ENCODE results near the gene GUK1. TPM values are rescaled to one million over a fixed set of nuclear protein-coding genes. Genes with fewer than 3 reads are reported as not detected.
A peak's percentile ranks its signal among the peaks of the same experiment; 100 is the strongest.

The GUK1 gene
- total RNA-seq, 1 experiment from 2014 or later: 111 TPM

DNA sequence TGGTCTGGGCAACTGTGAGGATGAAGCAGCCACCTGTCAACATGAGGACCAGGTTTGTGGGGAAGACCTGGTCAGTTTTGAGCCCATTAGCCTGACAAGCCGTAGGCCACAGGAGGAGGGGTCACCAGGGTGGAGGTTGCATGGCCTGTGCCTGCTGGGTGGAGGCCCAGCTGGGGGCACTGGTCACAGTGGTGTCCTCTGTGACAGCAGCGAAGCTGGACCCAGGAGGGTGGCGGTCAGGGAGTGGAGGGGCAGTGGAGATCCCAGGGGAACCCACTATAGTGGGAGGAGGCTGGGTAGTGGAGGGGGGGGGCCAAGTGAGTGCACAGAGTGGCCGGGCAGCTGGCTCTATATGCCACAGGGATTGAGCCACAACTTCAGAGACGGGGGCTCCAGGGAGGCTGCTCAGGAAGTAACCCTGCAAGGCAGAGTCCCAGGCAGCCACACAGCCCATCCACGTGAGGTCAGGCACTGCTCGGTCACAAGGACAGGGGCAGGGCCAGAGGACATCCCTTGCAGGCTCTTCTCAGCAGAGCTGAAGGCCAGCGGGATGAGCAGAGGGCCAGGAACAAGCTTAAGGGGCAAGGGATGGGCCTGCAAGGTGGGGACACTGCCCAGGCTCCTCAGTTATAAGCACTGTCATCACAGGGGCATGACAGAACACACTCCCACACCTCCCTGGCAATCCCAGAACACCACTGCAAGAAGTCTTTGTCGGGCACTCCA, 34.6 kb upstream of the GUK1 start:
- ATAC-seq (no peak), DNase-seq (ENCODE audit: low spot score) (no peak)
- H3K27me3 Mint-ChIP-seq (ENCODE audit: low read depth): peaks cover 13% of the 10 kb centered on the region
- CTCF ChIA-PET: interaction anchor here (1.5 kb wide), 1 partner anchor 25 kb away, joined by 7 read pairs; no protein-coding TSS in a partner anchor
- H3K27ac Mint-ChIP-seq: no peak overlapping the region
- H3K4me3 Mint-ChIP-seq: no peak overlapping the region
- TF ChIP-seq E2F4 (CRISPR knock-in tag; IDR thresholded peaks at IDR 0.05; ENCODE audit: borderline replicate concordance, low read depth) (no peak), ETV6 (CRISPR knock-in tag; IDR thresholded peaks at IDR 0.05) (no peak), MYBL2 (CRISPR knock-in tag; IDR thresholded peaks at IDR 0.05) (no peak), ZNF671 (CRISPR knock-in tag; IDR thresholded peaks at IDR 0.05) (no peak), FOXJ3 (CRISPR knock-in tag; IDR thresholded peaks at IDR 0.05; ENCODE audit: borderline replicate concordance) (no peak), CREM (CRISPR knock-in tag; IDR thresholded peaks at IDR 0.05) (no peak), FOXP1 (CRISPR knock-in tag; IDR thresholded peaks at IDR 0.05; ENCODE audit: borderline replicate concordance) (no peak)
- TF ChIP-seq, protein P1, sequence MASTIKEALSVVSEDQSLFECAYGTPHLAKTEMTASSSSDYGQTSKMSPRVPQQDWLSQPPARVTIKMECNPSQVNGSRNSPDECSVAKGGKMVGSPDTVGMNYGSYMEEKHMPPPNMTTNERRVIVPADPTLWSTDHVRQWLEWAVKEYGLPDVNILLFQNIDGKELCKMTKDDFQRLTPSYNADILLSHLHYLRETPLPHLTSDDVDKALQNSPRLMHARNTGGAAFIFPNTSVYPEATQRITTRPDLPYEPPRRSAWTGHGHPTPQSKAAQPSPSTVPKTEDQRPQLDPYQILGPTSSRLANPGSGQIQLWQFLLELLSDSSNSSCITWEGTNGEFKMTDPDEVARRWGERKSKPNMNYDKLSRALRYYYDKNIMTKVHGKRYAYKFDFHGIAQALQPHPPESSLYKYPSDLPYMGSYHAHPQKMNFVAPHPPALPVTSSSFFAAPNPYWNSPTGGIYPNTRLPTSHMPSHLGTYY (CRISPR knock-in tag; IDR thresholded peaks at IDR 0.05): no peak
- TF ChIP-seq, protein P2, sequence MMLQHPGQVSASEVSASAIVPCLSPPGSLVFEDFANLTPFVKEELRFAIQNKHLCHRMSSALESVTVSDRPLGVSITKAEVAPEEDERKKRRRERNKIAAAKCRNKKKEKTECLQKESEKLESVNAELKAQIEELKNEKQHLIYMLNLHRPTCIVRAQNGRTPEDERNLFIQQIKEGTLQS (CRISPR knock-in tag; conservative IDR thresholded peaks at IDR 0.05): no peak
- TF ChIP-seq, protein P3, sequence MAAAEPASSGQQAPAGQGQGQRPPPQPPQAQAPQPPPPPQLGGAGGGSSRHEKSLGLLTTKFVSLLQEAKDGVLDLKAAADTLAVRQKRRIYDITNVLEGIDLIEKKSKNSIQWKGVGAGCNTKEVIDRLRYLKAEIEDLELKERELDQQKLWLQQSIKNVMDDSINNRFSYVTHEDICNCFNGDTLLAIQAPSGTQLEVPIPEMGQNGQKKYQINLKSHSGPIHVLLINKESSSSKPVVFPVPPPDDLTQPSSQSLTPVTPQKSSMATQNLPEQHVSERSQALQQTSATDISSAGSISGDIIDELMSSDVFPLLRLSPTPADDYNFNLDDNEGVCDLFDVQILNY (CRISPR knock-in tag; IDR thresholded peaks at IDR 0.05): no peak
- TF ChIP-seq, protein P4, sequence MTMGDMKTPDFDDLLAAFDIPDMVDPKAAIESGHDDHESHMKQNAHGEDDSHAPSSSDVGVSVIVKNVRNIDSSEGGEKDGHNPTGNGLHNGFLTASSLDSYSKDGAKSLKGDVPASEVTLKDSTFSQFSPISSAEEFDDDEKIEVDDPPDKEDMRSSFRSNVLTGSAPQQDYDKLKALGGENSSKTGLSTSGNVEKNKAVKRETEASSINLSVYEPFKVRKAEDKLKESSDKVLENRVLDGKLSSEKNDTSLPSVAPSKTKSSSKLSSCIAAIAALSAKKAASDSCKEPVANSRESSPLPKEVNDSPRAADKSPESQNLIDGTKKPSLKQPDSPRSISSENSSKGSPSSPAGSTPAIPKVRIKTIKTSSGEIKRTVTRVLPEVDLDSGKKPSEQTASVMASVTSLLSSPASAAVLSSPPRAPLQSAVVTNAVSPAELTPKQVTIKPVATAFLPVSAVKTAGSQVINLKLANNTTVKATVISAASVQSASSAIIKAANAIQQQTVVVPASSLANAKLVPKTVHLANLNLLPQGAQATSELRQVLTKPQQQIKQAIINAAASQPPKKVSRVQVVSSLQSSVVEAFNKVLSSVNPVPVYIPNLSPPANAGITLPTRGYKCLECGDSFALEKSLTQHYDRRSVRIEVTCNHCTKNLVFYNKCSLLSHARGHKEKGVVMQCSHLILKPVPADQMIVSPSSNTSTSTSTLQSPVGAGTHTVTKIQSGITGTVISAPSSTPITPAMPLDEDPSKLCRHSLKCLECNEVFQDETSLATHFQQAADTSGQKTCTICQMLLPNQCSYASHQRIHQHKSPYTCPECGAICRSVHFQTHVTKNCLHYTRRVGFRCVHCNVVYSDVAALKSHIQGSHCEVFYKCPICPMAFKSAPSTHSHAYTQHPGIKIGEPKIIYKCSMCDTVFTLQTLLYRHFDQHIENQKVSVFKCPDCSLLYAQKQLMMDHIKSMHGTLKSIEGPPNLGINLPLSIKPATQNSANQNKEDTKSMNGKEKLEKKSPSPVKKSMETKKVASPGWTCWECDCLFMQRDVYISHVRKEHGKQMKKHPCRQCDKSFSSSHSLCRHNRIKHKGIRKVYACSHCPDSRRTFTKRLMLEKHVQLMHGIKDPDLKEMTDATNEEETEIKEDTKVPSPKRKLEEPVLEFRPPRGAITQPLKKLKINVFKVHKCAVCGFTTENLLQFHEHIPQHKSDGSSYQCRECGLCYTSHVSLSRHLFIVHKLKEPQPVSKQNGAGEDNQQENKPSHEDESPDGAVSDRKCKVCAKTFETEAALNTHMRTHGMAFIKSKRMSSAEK (CRISPR knock-in tag; IDR thresholded peaks at IDR 0.05; ENCODE audit: borderline replicate concordance): no peak
- TF ChIP-seq, protein P5, sequence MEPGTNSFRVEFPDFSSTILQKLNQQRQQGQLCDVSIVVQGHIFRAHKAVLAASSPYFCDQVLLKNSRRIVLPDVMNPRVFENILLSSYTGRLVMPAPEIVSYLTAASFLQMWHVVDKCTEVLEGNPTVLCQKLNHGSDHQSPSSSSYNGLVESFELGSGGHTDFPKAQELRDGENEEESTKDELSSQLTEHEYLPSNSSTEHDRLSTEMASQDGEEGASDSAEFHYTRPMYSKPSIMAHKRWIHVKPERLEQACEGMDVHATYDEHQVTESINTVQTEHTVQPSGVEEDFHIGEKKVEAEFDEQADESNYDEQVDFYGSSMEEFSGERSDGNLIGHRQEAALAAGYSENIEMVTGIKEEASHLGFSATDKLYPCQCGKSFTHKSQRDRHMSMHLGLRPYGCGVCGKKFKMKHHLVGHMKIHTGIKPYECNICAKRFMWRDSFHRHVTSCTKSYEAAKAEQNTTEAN (CRISPR knock-in tag; IDR thresholded peaks at IDR 0.05): no peak
- H3K9me3 Mint-ChIP-seq: no peaks in the 10 kb centered on the region
- H3K4me1 Mint-ChIP-seq: peaks cover 20% of the 10 kb centered on the region
- POLR2A ChIA-PET: no interaction called here
- peaks cover 19% of the 10 kb centered on the region for H3K36me3 Mint-ChIP-seq

- ATAC-seq: no peak
- Mint-ChIP-seq H3K27ac (no peak overlapping the region), H3K4me3 (peak overlapping the region; percentile 38; the same call in 1 of the 2 replicates), H3K27me3 (ENCODE audit: low read depth) (peaks cover 21% of the 10 kb centered on the region), H3K9me3 (no peaks in the 10 kb centered on the region), H3K36me3 (peaks cover 18% of the 10 kb centered on the region), H3K4me1 (peaks cover 20% of the 10 kb centered on the region)
- POLR2A ChIA-PET: no interaction called here
- DNase-seq (ENCODE audit: low spot score): no peak
- TF ChIP-seq CBFB (CRISPR knock-in tag; IDR thresholded peaks at IDR 0.05; ENCODE audit: low read depth) (no peak), CREB1 (CRISPR knock-in tag; IDR thresholded peaks at IDR 0.05) (no peak), NR1H2 (CRISPR knock-in tag; IDR thresholded peaks at IDR 0.05) (no peak), MAX (CRISPR knock-in tag; IDR thresholded peaks at IDR 0.05) (no peak)
- TF ChIP-seq, protein P5 (CRISPR knock-in tag; IDR thresholded peaks at IDR 0.05): no peak
- TF ChIP-seq, protein P6, sequence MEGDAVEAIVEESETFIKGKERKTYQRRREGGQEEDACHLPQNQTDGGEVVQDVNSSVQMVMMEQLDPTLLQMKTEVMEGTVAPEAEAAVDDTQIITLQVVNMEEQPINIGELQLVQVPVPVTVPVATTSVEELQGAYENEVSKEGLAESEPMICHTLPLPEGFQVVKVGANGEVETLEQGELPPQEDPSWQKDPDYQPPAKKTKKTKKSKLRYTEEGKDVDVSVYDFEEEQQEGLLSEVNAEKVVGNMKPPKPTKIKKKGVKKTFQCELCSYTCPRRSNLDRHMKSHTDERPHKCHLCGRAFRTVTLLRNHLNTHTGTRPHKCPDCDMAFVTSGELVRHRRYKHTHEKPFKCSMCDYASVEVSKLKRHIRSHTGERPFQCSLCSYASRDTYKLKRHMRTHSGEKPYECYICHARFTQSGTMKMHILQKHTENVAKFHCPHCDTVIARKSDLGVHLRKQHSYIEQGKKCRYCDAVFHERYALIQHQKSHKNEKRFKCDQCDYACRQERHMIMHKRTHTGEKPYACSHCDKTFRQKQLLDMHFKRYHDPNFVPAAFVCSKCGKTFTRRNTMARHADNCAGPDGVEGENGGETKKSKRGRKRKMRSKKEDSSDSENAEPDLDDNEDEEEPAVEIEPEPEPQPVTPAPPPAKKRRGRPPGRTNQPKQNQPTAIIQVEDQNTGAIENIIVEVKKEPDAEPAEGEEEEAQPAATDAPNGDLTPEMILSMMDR (IDR thresholded peaks at IDR 0.05): no peak
- CTCF ChIA-PET: interaction anchor here (1.3 to 1.5 kb wide), 2 partner anchors 25 to 108 kb away, joined by 3 to 7 read pairs; no protein-coding TSS in a partner anchor
Observed at GRCh38 chr1:228105996-228106799, 33.9 kb upstream of the GUK1 start.
